ENCODE measurements around the gene IPO13. TPM values are rescaled to one million over a fixed set of nuclear protein-coding genes. Genes with fewer than 3 reads are reported as not detected.

Gene IPO13
- total RNA-seq, 4 donors from 2014 or later = 19.3 to 32.4 (median 20.5) TPM

DNA sequence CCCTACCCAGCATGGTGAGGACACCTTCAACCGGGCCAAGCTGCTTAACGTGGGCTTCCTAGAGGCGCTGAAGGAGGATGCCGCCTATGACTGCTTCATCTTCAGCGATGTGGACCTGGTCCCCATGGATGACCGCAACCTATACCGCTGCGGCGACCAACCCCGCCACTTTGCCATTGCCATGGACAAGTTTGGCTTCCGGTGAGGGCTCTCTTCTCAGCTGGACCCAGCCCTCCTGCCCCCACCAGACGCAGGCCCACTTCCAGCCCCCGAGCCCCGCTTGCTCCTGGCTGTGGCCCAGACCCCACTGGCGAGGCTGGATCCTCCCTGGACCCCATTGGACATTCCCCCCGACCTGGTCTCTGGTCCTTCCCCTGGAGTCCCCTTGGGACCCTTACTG is 38.1 kb downstream of the IPO13 start:
- TF ChIP-seq, protein P1, sequence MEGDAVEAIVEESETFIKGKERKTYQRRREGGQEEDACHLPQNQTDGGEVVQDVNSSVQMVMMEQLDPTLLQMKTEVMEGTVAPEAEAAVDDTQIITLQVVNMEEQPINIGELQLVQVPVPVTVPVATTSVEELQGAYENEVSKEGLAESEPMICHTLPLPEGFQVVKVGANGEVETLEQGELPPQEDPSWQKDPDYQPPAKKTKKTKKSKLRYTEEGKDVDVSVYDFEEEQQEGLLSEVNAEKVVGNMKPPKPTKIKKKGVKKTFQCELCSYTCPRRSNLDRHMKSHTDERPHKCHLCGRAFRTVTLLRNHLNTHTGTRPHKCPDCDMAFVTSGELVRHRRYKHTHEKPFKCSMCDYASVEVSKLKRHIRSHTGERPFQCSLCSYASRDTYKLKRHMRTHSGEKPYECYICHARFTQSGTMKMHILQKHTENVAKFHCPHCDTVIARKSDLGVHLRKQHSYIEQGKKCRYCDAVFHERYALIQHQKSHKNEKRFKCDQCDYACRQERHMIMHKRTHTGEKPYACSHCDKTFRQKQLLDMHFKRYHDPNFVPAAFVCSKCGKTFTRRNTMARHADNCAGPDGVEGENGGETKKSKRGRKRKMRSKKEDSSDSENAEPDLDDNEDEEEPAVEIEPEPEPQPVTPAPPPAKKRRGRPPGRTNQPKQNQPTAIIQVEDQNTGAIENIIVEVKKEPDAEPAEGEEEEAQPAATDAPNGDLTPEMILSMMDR (IDR thresholded peaks at IDR 0.05) = no peak
- no peak for TF ChIP-seq POLR2A (IDR thresholded peaks at IDR 0.05)
- WGBS, 2 donors = 98 to 100% methylated on average over 9 to 11 of the region's 16 CpGs
- no peak overlapping the region for H3K4me3 ChIP-seq
- no peak for DNase-seq
- no peaks in the 10 kb centered on the region for H3K27me3 ChIP-seq
- peaks cover 13 to 24% (median 18%) of the 10 kb centered on the region in 3 donors for H3K4me1 ChIP-seq
- H3K36me3 ChIP-seq = peaks cover 0 to 53% (median 3%) of the 10 kb centered on the region in 3 donors
- intact Hi-C loops (cut with DNase I) = no loop called here
- H3K9me3 ChIP-seq = no peaks in the 10 kb centered on the region
- H3K27ac ChIP-seq = no peak overlapping the region

DNA sequence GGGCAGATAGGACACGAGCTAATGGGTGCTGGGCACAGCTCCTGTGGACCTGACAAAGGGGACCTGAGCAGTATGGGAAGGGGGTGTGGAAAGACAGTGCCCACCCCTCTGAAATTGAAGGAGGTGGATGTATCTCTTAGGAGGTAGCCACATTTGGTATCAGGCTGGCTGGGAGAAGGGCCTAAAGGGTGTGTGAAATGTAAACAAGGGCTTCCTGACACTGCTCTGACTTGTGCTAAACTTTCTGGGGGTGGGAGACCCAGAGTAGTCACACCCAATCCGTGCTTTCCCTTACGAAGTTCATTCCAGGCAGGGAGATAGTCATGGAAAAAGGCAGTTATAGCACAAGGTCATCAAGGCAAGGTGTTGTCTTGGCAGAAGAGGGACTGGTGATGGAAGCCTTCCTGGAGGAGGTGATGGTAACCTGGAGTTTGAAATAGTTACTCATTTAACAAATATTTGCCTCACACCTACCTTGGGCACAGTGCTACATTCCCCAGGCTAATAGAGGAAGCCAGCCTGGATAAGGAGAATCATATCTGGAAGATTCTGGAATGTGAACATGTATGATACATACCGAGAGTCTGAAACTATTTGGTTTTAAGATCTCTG is 39.3 kb downstream of the IPO13 start:
- Histone ChIP-seq H3K4me1 (peaks cover 9 to 21% (median 10%) of the 10 kb centered on the region in 3 donors), H3K27ac (no peak overlapping the region), H3K27me3 (no peaks in the 10 kb centered on the region), H3K4me3 (no peak overlapping the region), H3K9me3 (no peaks in the 10 kb centered on the region), H3K36me3 (peaks cover 0 to 53% (median 3%) of the 10 kb centered on the region in 3 donors)
- TF ChIP-seq, protein P1 (IDR thresholded peaks at IDR 0.05) = no peak
- no peak for TF ChIP-seq POLR2A (IDR thresholded peaks at IDR 0.05)
- 74 to 85% methylated on average over 4 of the region's 4 CpGs for WGBS, 2 donors
- intact Hi-C loops (cut with DNase I) = no loop called here
- no peak for DNase-seq

DNA sequence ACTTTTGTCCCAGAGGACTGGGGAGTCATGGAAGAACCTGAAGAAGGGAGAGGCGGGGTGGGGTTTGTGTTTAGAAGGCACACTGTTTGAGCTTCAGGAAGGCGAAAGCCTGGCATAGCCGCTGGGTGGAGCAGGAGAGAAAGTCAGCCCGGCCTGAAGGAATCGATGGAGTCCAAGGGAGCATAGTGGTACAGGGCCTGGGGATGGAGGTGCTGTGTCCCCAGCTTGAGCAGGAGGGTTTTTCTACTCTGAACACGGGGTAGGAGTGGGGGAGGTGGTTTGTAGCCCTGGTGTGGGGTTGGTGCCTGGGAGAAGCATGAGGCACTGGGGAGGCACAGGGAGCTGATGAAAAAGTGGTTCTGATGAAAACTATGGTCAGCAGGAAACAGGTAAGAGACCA is 40.0 kb downstream of the IPO13 start:
- TF ChIP-seq, protein P1 (IDR thresholded peaks at IDR 0.05) = no peak
- no peak for TF ChIP-seq POLR2A (IDR thresholded peaks at IDR 0.05)
- no peak for DNase-seq
- no peak overlapping the region for H3K4me3 ChIP-seq
- no peaks in the 10 kb centered on the region for H3K9me3 ChIP-seq
- peaks cover 0 to 47% (median 3%) of the 10 kb centered on the region in 3 donors for H3K36me3 ChIP-seq
- H3K4me1 ChIP-seq = peaks cover 7 to 21% (median 8%) of the 10 kb centered on the region in 3 donors
- no peak overlapping the region for H3K27ac ChIP-seq
- WGBS, 2 donors = 69 to 80% methylated on average over 6 of the region's 6 CpGs
- intact Hi-C loops (cut with DNase I) = no loop called here
- no peaks in the 10 kb centered on the region for H3K27me3 ChIP-seq

DNA sequence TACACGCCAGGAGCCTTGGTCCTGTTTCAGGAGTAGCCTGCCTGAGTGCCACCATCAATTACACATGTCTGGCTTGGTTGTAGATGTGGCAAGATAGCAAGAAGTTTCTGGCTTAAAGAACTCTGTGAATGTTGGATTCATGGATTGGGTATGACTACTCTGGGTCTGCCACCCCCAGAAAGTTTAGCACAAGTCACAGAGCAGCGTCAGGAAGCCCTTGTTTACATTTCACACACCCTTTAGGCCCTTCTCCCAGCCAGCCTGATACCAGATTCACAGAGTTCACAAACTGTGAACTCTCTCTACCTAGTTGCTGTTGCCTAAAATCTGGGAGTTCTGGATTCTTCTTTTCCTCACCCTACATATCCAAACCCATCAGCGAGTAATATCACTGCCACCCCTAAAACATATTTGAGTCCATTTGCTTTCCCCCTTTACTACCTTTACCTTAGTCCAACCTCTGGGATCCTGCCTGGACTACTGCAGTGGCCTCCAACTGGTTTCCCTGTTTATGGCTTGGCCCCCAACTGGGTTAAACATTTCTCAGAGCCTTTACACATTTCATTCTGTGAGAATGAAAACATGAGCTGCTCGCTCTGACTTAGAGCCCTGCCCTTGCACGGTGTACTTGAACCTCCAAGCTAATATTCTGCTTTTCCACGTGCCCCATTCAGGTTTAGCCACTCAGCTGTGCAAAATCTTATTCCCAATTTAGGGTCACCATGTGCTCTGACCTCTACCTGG is 40.6 kb downstream of the IPO13 start:
- Histone ChIP-seq H3K9me3 (no peaks in the 10 kb centered on the region), H3K27ac (no peak overlapping the region)

More for the DNA sequence above, 40.6 kb downstream of the IPO13 start:
- Histone ChIP-seq H3K27me3 (no peaks in the 10 kb centered on the region), H3K36me3 (peaks cover 0 to 41% (median 3%) of the 10 kb centered on the region in 3 donors), H3K4me1 (peaks cover 7 to 21% (median 14%) of the 10 kb centered on the region in 3 donors), H3K4me3 (no peak overlapping the region)
- DNase-seq = no peak
- WGBS, 2 donors = 74 to 78% methylated on average over 6 of the region's 6 CpGs
- intact Hi-C loops (cut with DNase I) = no loop called here
- TF ChIP-seq, protein P1 (IDR thresholded peaks at IDR 0.05) = no peak
- TF ChIP-seq POLR2A (IDR thresholded peaks at IDR 0.05) = no peak

All from esophagus squamous epithelium (tissue), 5 donors.